GM12878 (cell line): ENCODE results near the gene HNRNPLL. TPM values are rescaled to one million over a fixed set of nuclear protein-coding genes. Genes with fewer than 3 reads are reported as not detected.

Experiments used
- ATAC-seq: fragments of 200-7000 bp; cut with Tn5 transposase; 3 replicates; pipeline ENCODE4 v1.9.1; 2020; ENCODE audit warnings: mild to moderate bottlenecking, moderate library complexity
- BruUV-seq: library from RNA; stranded (reverse); fragments of 400-500 nt; replicated peaks from 2 replicates; lab custom pipeline; 2021; lab: Mats Ljungman, UMichigan
- CTCF ChIA-PET: fragments of 300-600 bp; sonication (Branson Sonifier 250); formaldehyde crosslinking; extraction: SDS; loops from one replicate; lab custom pipeline; 2021; ENCODE audit warnings: inconsistent platforms; lab: Yijun Ruan, JAX
- POLR2A ChIA-PET: fragments of 350-600 bp; formaldehyde crosslinking; extraction: SDS; loops from one replicate; lab custom pipeline; 2021; ENCODE audit warnings: inconsistent platforms; lab: Charles Lee
- RAD21 ChIA-PET: fragments of 300-600 bp; sonication (Branson Sonifier 250); formaldehyde crosslinking; loops from one replicate; lab custom pipeline; 2023; ENCODE audit warnings: antibody characterized with exemption; ENCODE audit not compliant: unreplicated experiment; lab: Charles Lee
- SMC1A ChIA-PET: fragments of 300-600 bp; sonication (Branson Sonifier 250); formaldehyde crosslinking; loops from one replicate; lab custom pipeline; 2023; ENCODE audit not compliant: unreplicated experiment, uncharacterized antibody; lab: Charles Lee
- DNase-seq: peaks from one replicate; pipeline ENCODE4 v3.0.0-alpha.2; 2011; ENCODE audit warnings: low read depth, low spot score
- FAIRE-seq: peaks from 3 replicates; lab custom pipeline; 2011; peaks lifted over from hg19 to GRCh38; lab: Jason Lieb, UNC
- H2AFZ ChIP-seq: 2 replicates; pipeline ENCODE4 v1.6.0; 2011; ENCODE audit warnings: low read depth, low read length, control low read depth; ENCODE audit not compliant: control insufficient read depth
- H3K27ac ChIP-seq: 2 replicates; pipeline ENCODE4 v1.5.1; 2011; ENCODE audit warnings: control low read depth; ENCODE audit not compliant: control insufficient read depth, insufficient read depth
- H3K27me3 ChIP-seq, 2 experiments: replicated peaks in 1 of 2; 2 replicates each; pipeline versions ENCODE4 v1.6.0 to v1.6.1; 2011; ENCODE audit warnings: low read length in 1 of 2; ENCODE audit not compliant: control insufficient read depth in 2 of 2, insufficient read depth in 2 of 2
- H3K36me3 ChIP-seq, 2 experiments: 2 replicates each; pipeline ENCODE4 v1.5.1; 2011; ENCODE audit warnings: low read length in 1 of 2; ENCODE audit not compliant: control insufficient read depth in 2 of 2, insufficient read depth in 2 of 2
- H3K4me1 ChIP-seq: 2 replicates; pipeline ENCODE4 v1.6.1; 2011; ENCODE audit warnings: mild to moderate bottlenecking, low read length, moderate library complexity, mixed read lengths; ENCODE audit not compliant: control insufficient read depth, insufficient read depth
- H3K4me2 ChIP-seq: 2 replicates; pipeline ENCODE4 v1.6.0; 2011; ENCODE audit warnings: control low read depth; ENCODE audit not compliant: control insufficient read depth, insufficient read depth
- H3K4me3 ChIP-seq: fragments of 200-600 bp; sonication (generic); 2 replicates; pipeline ENCODE4 v1.5.1; 2016
- H3K79me2 ChIP-seq: 2 replicates; pipeline ENCODE4 v1.6.0; 2011; ENCODE audit warnings: low read length; ENCODE audit not compliant: control insufficient read depth, insufficient read depth
- H3K9ac ChIP-seq: 2 replicates; pipeline ENCODE4 v1.8.0; 2011; ENCODE audit warnings: low read length, control low read depth, mixed read lengths; ENCODE audit not compliant: control insufficient read depth, insufficient read depth
- H3K9me3 ChIP-seq: replicated peaks from 3 replicates; pipeline ENCODE4 v1.5.1; 2011; ENCODE audit warnings: mild to moderate bottlenecking, low read length; ENCODE audit not compliant: control insufficient read depth, insufficient read depth
- H4K20me1 ChIP-seq: 2 replicates; pipeline ENCODE4 v1.6.0; 2011; ENCODE audit not compliant: control insufficient read depth, insufficient read depth
- NBN ChIP-seq: fragments of 450-650 bp; IDR thresholded peaks from 2 replicates; pipeline ENCODE4 v1.6.1; 2016
- NFYA ChIP-seq: IDR thresholded peaks from 2 replicates; pipeline ENCODE4 v1.6.1; 2011; ENCODE audit warnings: low read depth, mild to moderate bottlenecking, low read length, improper control_type of control experiment, borderline replicate concordance
- WRNIP1 ChIP-seq: IDR thresholded peaks from 2 replicates; pipeline ENCODE4 v1.6.1; 2011; ENCODE audit warnings: low read depth, low read length, improper control_type of control experiment, borderline replicate concordance
- ZZZ3 ChIP-seq: IDR thresholded peaks from 2 replicates; pipeline ENCODE4 v1.6.1; 2011; ENCODE audit warnings: low read depth; ENCODE audit not compliant: control insufficient read depth, insufficient read length
- WGBS: methylation state at CpG from one replicate; pipeline ENCODE4 v1.1.6; 2016; ENCODE audit warnings: low lambda C conversion rate; ENCODE audit not compliant: insufficient replicate concordance, insufficient coverage; ENCODE audit errors: missing lambda C conversion rate; 5-methylcytosine and 5-hydroxymethylcytosine counted together
- in situ Hi-C: fragments of 300-500 bp; cut with MboI; formaldehyde crosslinking; loops from 9 replicates; pipeline ENCODE4 v1.14.3; 2018; ENCODE audit warnings: mixed read lengths
- intact Hi-C: fragments of 100-400 bp; cut with micrococcal nuclease; formaldehyde crosslinking; loops from one replicate; pipeline ENCODE4 v1.14.2; 2022; ENCODE audit not compliant: unreplicated experiment
- polyA plus RNA-seq, 11 experiments: library from polyadenylated mRNA; depleted of rRNA in 4 of 11; unstranded in 6 of 11; stranded (reverse) in 5 of 11; fragments of >200 nt; fragmentation: Nextera tagmentation in 4 of 11; fragmentation: Illumina TruSeq in 1 of 11; extraction: Ambion mirVana in 4 of 11; extraction: Trizol in 1 of 11; gene quantifications; 1 replicate in 1 of 11; 2 replicates in 10 of 11; pipeline versions ENCODE4 v1.2.1 to v1.2.3, GENCODE V29; 2011 to 2016; ENCODE audit warnings: inconsistent platforms in 2 of 11, missing spikeins in 2 of 11, low read depth in 1 of 11
- total RNA-seq, 4 experiments: library from RNA; depleted of rRNA in 3 of 4; stranded (reverse); fragments of >200 nt in 3 of 4; fragmentation: Illumina TruSeq in 1 of 4; extraction: Trizol in 1 of 4; gene quantifications; 2 replicates each; pipeline versions ENCODE4 v1.2.1 to v1.2.3, GENCODE V29; 2013 to 2021
- TF ChIP-seq, protein P1 (sequence below): IDR thresholded peaks from 2 replicates; pipeline ENCODE4 v1.6.1; 2011; ENCODE audit warnings: low read depth, mild to moderate bottlenecking, low read length, moderate library complexity, borderline replicate concordance; ENCODE audit errors: extremely low read depth

The HNRNPLL gene
- total and polyA plus RNA-seq, 10 of the 15 experiments (the other 5 are each of a cell fraction or from before 2014, with no cell fraction given): 0.98 to 27.1 (median 2.9) TPM

DNA sequence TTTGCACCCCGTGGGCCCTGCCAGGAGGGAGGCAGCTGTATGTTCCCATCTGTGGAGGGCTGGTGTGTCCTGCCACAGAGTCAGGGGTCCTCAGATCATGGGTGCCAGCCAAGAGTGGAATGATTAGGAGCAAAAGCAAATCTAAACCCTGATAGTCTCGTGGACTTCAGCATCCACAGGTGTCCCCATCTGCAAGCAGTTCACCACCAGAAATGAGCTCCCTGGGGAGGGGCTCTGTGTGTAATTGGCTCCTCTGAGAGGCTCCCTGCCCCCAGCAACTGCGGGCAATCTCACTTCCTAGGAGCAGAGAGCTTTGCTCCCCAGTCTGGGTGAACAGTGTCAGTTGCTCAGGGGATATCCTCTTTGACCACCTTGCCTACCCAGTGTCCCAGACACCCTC lies 78.1 kb downstream of the HNRNPLL start:
- intact Hi-C loops (no loop called here), in situ Hi-C loops (no loop called here)
- Histone ChIP-seq H3K4me3 (no peak overlapping the region), H3K36me3 (no peaks in the 10 kb centered on the region), H3K27ac (no peak overlapping the region), H3K9ac (no peak overlapping the region), H4K20me1 (no peaks in the 10 kb centered on the region), H3K4me2 (no peak overlapping the region), H3K4me1 (peaks cover 3% of the 10 kb centered on the region; the same call in 1 of the 2 replicates), H3K9me3 (no peaks in the 10 kb centered on the region), H2AFZ (no peak overlapping the region), H3K79me2 (no peaks in the 10 kb centered on the region), H3K27me3 (peaks cover 0 to 2% of the 10 kb centered on the region in 2 experiments; a peak in 1 of 4 replicates)
- no peak for ATAC-seq
- ChIA-PET CTCF (interaction anchor here (1.9 kb wide), 1 partner anchor 16 kb away, joined by 4 read pairs; no protein-coding TSS in a partner anchor), POLR2A (interaction anchor here (0.6 to 0.7 kb wide), 2 partner anchors 8 to 10 kb away, joined by 3 read pairs; no protein-coding TSS in a partner anchor), SMC1A (interaction anchor here (1.7 kb wide), 1 partner anchor 17 kb away, joined by 4 read pairs; no protein-coding TSS in a partner anchor)
- no TSS peak for BruUV-seq
- no peak for DNase-seq
- FAIRE-seq: no peak
- 2% methylated on average over 3 of the region's 3 CpGs for WGBS
- no peak for TF ChIP-seq ZZZ3
- no peak for TF ChIP-seq NBN
- TF ChIP-seq, protein P1, sequence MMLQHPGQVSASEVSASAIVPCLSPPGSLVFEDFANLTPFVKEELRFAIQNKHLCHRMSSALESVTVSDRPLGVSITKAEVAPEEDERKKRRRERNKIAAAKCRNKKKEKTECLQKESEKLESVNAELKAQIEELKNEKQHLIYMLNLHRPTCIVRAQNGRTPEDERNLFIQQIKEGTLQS: no peak
- TF ChIP-seq NFYA: no peak
- TF ChIP-seq WRNIP1: no peak
- TF ChIP-seq, all 136 proteins: peak for 0
- RAD21 ChIA-PET: no interaction called here
